Psoas muscle (tissue), 8 donors: ENCODE measurements around the gene SMAD4. TPM values are rescaled to one million over a fixed set of nuclear protein-coding genes. Genes with fewer than 3 reads are reported as not detected.
"Not testable (repeated sequence)": the region's sequence is repeated elsewhere in the genome, so short reads cannot be mapped to it uniquely, and the experiment has no call there.

Experiments used
- ATAC-seq, 4 donors: fragments of 200-7000 bp; cut with Tn5 transposase; one replicate each; pipeline ENCODE4 v1.9.1; 2020; ENCODE audit warnings: moderate library complexity in 3 of 4, mild to moderate bottlenecking in 2 of 4
- DNase-seq, 2 donors: peaks; one replicate each; pipeline ENCODE4 v3.0.0-alpha.2; 2020
- H3K27ac ChIP-seq: fragments of 200-600 bp; one replicate; pipeline ENCODE4 v1.8.0; 2022
- H3K27me3 ChIP-seq, 3 donors: fragments of 200-600 bp in 1 of 3; one replicate each; pipeline versions ENCODE4 v1.6.1 to v1.8.0; 2013 to 2022; ENCODE audit warnings: low read length in 2 of 3, mild to moderate bottlenecking in 2 of 3, moderate library complexity in 1 of 3; ENCODE audit not compliant: insufficient read depth in 3 of 3
- H3K36me3 ChIP-seq, 2 donors: fragments of 200-600 bp in 1 of 2; one replicate each; pipeline versions ENCODE4 v1.6.1 to v1.8.0; 2013 to 2022; ENCODE audit warnings: low read depth in 1 of 2, mild to moderate bottlenecking in 1 of 2, moderate library complexity in 1 of 2; ENCODE audit not compliant: insufficient read depth in 1 of 2
- H3K4me1 ChIP-seq: fragments of 200-600 bp; one replicate; pipeline ENCODE4 v1.8.0; 2022
- H3K4me3 ChIP-seq: fragments of 200-600 bp; one replicate; pipeline ENCODE4 v1.8.0; 2022; ENCODE audit warnings: mild to moderate bottlenecking
- H3K9me3 ChIP-seq: fragments of 200-600 bp; one replicate; pipeline ENCODE4 v1.8.0; 2022
- WGBS, 3 donors: extraction: QIAGEN DNeasy Blood & Tissue Kit; methylation state at CpG; one replicate each; pipeline versions ENCODE4 v1.1.6 to v1.1.7; 2013; 5-methylcytosine and 5-hydroxymethylcytosine counted together
- intact Hi-C, 2 donors: fragments of 100-400 bp; cut with DNase I; formaldehyde crosslinking; loops; one replicate each; pipeline versions ENCODE4 v1.11.0 to v1.14.2; 2022
- polyA plus RNA-seq, 3 donors: library from polyadenylated mRNA; stranded (reverse); fragments of 200-250 nt; gene quantifications; one replicate each; pipeline ENCODE4 v1.2.3, GENCODE V29; 2013
- total RNA-seq, 4 donors: library from RNA; stranded (reverse); fragmentation: NEBNext Ultra II Directional in 2 of 4; extraction: Animal tissue kit (Norgen Biotek cat#: 25700) in 2 of 4; gene quantifications; one replicate each; pipeline versions ENCODE4 v1.2.1 to v1.2.4, GENCODE V29; 2021 to 2023
- TF ChIP-seq, protein P1 (sequence below): fragments of 200-600 bp; IDR thresholded peaks from one replicate; pipeline ENCODE4 v1.8.0; 2022; ENCODE audit warnings: antibody characterized with exemption
- donor health status: healthy with polysubstance abuse.
- donor health status: DM: no; HTN: no; CAD: no; lungs with moderate emphysema.
- donor health status: Bipolar disorder and iron deficiency.
- donor health status: healthy.
- donor health status: DM: yes; HTN: yes; CAD: no.
- donor health status: DM: no; HTN: no; CAD: no.
- donor health status: DM: no; HTN: no; CAD: no.
- donor health status: DM: yes; HTN: yes; CAD: no.

SMAD4 gene
- total and polyA plus RNA-seq, 7 donors, result 35.6 to 128 (median 92.7) TPM

DNA sequence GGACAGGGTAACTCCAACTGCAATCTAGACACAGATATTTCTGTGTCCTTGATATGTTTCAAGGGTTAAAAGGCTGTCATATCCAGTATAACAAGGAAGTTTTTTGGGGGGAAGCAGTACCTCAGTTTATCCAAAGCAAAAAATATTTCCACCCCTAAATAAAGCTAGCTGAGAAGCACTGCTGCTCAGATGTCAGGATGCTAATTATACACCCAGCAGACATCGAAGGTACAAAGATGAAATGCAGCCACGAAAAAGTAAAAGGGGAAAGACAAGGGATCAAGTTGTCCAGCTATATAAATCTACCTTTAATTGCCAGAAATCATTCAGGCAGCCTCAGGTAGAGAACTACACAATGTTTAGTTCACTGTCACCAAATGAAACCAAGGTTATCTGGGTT lies 36.0 kb upstream of the SMAD4 start:
- no peak for DNase-seq
- H3K36me3 ChIP-seq, result no peaks in the 10 kb centered on the region
- intact Hi-C loops, result loop anchor here in 1 of 2 donors (5.0 kb wide), 1 partner anchor 33 kb away; no protein-coding TSS in a partner anchor
- peaks cover 32% of the 10 kb centered on the region for H3K4me1 ChIP-seq
- peak overlapping the region; percentile 51 for H3K27ac ChIP-seq
- TF ChIP-seq, protein P1, sequence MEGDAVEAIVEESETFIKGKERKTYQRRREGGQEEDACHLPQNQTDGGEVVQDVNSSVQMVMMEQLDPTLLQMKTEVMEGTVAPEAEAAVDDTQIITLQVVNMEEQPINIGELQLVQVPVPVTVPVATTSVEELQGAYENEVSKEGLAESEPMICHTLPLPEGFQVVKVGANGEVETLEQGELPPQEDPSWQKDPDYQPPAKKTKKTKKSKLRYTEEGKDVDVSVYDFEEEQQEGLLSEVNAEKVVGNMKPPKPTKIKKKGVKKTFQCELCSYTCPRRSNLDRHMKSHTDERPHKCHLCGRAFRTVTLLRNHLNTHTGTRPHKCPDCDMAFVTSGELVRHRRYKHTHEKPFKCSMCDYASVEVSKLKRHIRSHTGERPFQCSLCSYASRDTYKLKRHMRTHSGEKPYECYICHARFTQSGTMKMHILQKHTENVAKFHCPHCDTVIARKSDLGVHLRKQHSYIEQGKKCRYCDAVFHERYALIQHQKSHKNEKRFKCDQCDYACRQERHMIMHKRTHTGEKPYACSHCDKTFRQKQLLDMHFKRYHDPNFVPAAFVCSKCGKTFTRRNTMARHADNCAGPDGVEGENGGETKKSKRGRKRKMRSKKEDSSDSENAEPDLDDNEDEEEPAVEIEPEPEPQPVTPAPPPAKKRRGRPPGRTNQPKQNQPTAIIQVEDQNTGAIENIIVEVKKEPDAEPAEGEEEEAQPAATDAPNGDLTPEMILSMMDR, result no peak
- peak in 2 of 4 donors; percentile 32 to 58 for ATAC-seq
- H3K27me3 ChIP-seq, result no peaks in the 10 kb centered on the region
- no peaks in the 10 kb centered on the region for H3K9me3 ChIP-seq
- WGBS, 3 donors, result 13 to 20% (median 16%) methylated on average over 2 of the region's 2 CpGs
- no peak overlapping the region for H3K4me3 ChIP-seq

DNA sequence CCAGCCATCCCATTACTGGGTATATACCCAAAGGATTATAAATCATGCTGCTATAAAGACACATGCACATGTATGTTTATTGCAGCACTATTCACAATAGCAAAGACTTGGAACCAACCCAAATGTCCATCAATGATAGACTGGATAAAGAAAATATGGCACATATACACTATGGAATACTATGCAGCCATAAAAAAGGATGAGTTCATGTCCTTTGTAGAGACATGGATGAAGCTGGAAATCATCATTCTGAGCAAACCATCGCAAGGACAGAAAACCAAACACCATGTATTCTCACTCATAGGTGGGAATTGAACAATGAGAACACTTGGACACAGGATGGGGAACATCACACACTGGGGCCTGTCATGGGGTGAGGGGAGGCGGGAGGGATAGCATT lies 26.8 kb upstream of the SMAD4 start:
- H3K4me3 ChIP-seq, H3K27ac ChIP-seq, H3K36me3 ChIP-seq, H3K27me3 ChIP-seq, H3K9me3 ChIP-seq, intact Hi-C loops, ATAC-seq, DNase-seq, H3K4me1 ChIP-seq: not testable (repeated sequence)
- 95 to 99% (median 95%) methylated on average over 2 of the region's 2 CpGs for WGBS, 3 donors

DNA sequence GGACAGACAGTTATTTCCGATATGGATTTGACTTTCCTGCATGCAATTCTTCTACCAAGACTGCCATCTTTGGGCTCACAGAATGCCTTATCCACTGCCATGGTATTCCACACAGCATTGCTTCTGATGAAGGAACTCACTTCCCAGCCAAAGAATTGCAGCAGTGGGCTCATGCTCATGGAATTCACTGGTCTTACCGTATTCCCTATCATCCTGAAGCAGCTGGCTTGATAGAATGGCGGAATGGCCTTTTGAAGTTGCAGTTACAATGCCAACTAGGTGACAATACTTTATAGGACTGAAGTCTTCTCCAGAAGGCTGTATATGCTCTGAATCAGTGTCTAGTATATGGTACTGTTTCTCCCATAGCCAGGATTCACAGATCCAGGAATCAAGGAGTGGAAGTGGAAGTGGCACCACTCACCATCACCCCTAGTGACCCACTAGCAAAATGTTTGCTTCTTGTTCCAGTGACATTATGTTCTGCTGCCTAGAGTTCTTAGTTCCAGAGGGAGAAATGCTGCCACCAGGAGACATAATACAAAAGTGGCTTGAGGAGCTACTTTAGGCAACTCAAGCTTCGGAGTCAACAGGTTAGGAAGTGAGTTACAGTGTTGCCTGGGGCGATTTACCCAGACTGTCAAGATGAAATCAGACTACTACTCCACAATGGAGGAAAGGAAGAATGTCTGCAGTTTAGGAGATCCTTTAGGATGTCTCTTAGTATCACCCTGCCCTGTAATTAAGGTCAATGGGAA lies 23.8 kb upstream of the SMAD4 start:
- DNase-seq, result no peak
- no peaks in the 10 kb centered on the region for H3K4me1 ChIP-seq
- intact Hi-C loops, result no loop called here
- H3K36me3 ChIP-seq, result no peaks in the 10 kb centered on the region
- H3K27ac ChIP-seq, result no peak overlapping the region
- H3K4me3 ChIP-seq, result no peak overlapping the region
- 86 to 95% (median 92%) methylated on average over 5 of the region's 5 CpGs for WGBS, 3 donors
- TF ChIP-seq, protein P1, result no peak
- no peaks in the 10 kb centered on the region for H3K27me3 ChIP-seq
- ATAC-seq, result peak in 3 of 4 donors; percentile 58 to 80 (median 70)
- no peaks in the 10 kb centered on the region for H3K9me3 ChIP-seq

DNA sequence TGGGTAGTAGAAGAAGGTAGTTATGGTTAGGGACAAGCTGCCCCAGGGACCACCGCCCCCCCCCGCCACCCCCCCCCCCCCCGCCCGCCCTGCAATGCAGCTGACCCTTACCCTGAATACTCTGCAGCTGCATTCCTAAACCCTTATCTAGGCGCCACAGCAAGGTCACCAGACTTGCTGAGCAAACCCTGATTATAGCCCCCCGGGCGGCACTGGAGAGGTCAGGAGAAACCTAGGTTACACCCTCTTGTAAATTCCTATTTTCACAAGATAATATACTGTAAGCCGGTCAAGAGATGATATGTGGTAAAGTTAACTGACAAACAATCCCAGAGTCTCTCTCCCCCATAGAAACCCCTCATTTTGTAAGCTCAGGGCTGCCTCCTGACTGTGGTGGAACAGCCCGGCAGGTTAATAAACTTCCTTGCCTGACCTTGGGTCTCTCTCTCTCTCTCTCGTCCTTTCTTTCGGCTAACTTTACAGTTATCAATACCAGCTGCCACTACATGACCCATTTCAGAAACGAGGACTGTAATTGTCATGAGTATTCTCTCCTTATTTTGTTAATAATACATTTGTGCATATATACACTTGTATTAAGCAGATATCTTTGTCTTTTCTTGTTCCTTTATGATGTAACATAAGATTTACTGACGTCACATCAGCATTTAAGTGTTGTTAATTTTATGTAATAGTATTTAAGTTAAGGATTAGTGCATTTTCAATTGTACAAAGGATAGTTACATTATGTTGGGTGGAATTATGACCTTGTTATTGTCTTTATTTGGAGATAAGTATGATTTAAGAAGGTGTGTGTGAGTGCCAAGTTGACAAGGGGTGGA lies 22.8 kb upstream of the SMAD4 start:
- 83 to 86% (median 85%) methylated on average over 12 to 13 of the region's 13 CpGs for WGBS, 3 donors
- DNase-seq, result no peak
- intact Hi-C loops, result no loop called here
- Histone ChIP-seq H3K4me3 (no peak overlapping the region), H3K27ac (no peak overlapping the region), H3K9me3 (no peaks in the 10 kb centered on the region), H3K27me3 (no peaks in the 10 kb centered on the region), H3K4me1 (no peaks in the 10 kb centered on the region), H3K36me3 (no peaks in the 10 kb centered on the region)
- TF ChIP-seq, protein P1, result no peak
- no peak for ATAC-seq

DNA sequence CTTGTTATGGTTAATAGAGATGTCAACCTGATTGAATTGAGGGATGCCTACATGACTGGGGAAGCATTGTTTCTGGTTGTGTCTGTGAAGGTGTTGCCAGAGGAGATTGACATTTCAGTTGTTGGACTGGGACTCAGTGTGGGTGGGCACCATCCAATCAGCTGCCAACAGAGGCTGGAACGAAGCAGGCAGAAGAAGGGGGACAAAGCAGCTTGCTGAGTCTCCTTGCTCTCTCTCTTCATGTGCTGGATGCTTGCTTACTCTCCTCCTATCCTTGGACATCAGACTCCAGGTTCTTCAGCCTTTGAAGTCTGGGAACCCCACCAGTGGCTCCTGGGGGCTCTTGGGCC lies 22.2 kb upstream of the SMAD4 start:
- intact Hi-C loops, result no loop called here
- Histone ChIP-seq H3K27ac (no peak overlapping the region), H3K27me3 (no peaks in the 10 kb centered on the region), H3K4me1 (no peaks in the 10 kb centered on the region), H3K9me3 (no peaks in the 10 kb centered on the region), H3K4me3 (no peak overlapping the region), H3K36me3 (no peaks in the 10 kb centered on the region)
- ATAC-seq, result no peak
- no peak for DNase-seq
- 61 to 89% (median 76%) methylated on average over 1 of the region's 1 CpG for WGBS, 3 donors
- TF ChIP-seq, protein P1, result no peak
